Neural cell (in vitro differentiated cells): ENCODE results near the gene BIRC5.

Experiments used
- CTCF ChIP-seq: fragments of 450-650 bp; IDR thresholded peaks from 2 replicates; pipeline ENCODE4 v1.5.1; 2014; ENCODE audit warnings: antibody characterized with exemption, mild to moderate bottlenecking, moderate library complexity; ENCODE audit not compliant: poor library complexity, severe bottlenecking
- EP300 ChIP-seq: fragments of 450-650 bp; conservative IDR thresholded peaks from 2 replicates; pipeline ENCODE4 v1.6.1; 2014; ENCODE audit warnings: antibody characterized with exemption, mild to moderate bottlenecking, moderate library complexity; ENCODE audit not compliant: poor library complexity, severe bottlenecking
- EZH2 ChIP-seq: fragments of 200-600, 300-800 bp; shearing (Covaris generic), sonication (generic); IDR thresholded peaks from 2 replicates; pipeline ENCODE4 v1.6.1; 2014; ENCODE audit warnings: antibody characterized with exemption, low read length, borderline replicate concordance, mild to moderate bottlenecking; ENCODE audit not compliant: insufficient read depth, poor library complexity, severe bottlenecking
- POLR2AphosphoS5 ChIP-seq: IDR thresholded peaks from 2 replicates; pipeline ENCODE4 v1.6.1; 2012
- REST ChIP-seq: IDR thresholded peaks from 2 replicates; pipeline ENCODE4 v1.6.1; 2012; ENCODE audit warnings: borderline replicate concordance
- TAF1 ChIP-seq: IDR thresholded peaks from 2 replicates; pipeline ENCODE4 v1.6.1; 2012; ENCODE audit warnings: low read depth

- TF ChIP-seq CTCF (no peak), REST (no peak), TAF1 (no peak), EP300 (no peak), EZH2 (no peak), POLR2AphosphoS5 (no peak)
Measured at GRCh38 chr17:78259192-78259554, 45.1 kb downstream of the BIRC5 start.
